Neural progenitor cell (in vitro differentiated cells): Measurements from ENCODE around the gene NKD1. TPM values are rescaled to one million over a fixed set of nuclear protein-coding genes. Genes with fewer than 3 reads are reported as not detected.

Experiments
- DNase-seq: peaks from one replicate; pipeline ENCODE4 v3.0.0-alpha.2; 2016; ENCODE audit warnings: low spot score
- H2AFZ ChIP-seq: fragments of 200-600 bp; sonication (generic); replicated peaks from 2 replicates; pipeline ENCODE4 v1.6.1; 2016; ENCODE audit warnings: antibody characterized with exemption
- H3F3A ChIP-seq: fragments of 200-600 bp; sonication (generic); 2 replicates; pipeline ENCODE4 v1.6.1; 2016; ENCODE audit warnings: antibody characterized with exemption, low read depth
- H3K27ac ChIP-seq: fragments of 200-600 bp; sonication (generic); 2 replicates; pipeline ENCODE4 v1.5.1; 2016; ENCODE audit warnings: mild to moderate bottlenecking
- H3K27me3 ChIP-seq: fragments of 200-600 bp; sonication (generic); 2 replicates; pipeline ENCODE4 v1.6.1; 2016; ENCODE audit warnings: mild to moderate bottlenecking, moderate library complexity
- H3K36me3 ChIP-seq: fragments of 200-600 bp; sonication (generic); 2 replicates; pipeline ENCODE4 v1.5.1; 2016
- H3K4me1 ChIP-seq: fragments of 200-600 bp; sonication (generic); 2 replicates; pipeline ENCODE4 v1.6.1; 2016; ENCODE audit warnings: mixed run types
- H3K4me2 ChIP-seq: fragments of 200-600 bp; sonication (generic); 2 replicates; pipeline ENCODE4 v1.6.1; 2016
- H3K4me3 ChIP-seq: fragments of 200-600 bp; sonication (generic); 2 replicates; pipeline ENCODE4 v1.5.1; 2016
- H3K79me2 ChIP-seq: fragments of 200-600 bp; sonication (generic); 2 replicates; pipeline ENCODE4 v1.6.1; 2016; ENCODE audit warnings: low read depth
- H3K9ac ChIP-seq: fragments of 200-600 bp; sonication (generic); 2 replicates; pipeline ENCODE4 v1.6.1; 2016
- H3K9me3 ChIP-seq: fragments of 200-600 bp; sonication (generic); 2 replicates; pipeline ENCODE4 v1.5.1; 2016; ENCODE audit warnings: low read depth
- H4K20me1 ChIP-seq: fragments of 200-600 bp; sonication (generic); 2 replicates; pipeline ENCODE4 v1.6.1; 2016; ENCODE audit warnings: low read depth
- H3K27ac Mint-ChIP-seq: 3 replicates; pipeline ENCODE4 v1.8.0; 2021; ENCODE audit warnings: mixed read lengths
- H3K27me3 Mint-ChIP-seq: 2 replicates; pipeline ENCODE4 v1.8.0; 2022; ENCODE audit warnings: low read depth, mild to moderate bottlenecking, inconsistent platforms, moderate library complexity, mixed read lengths; ENCODE audit not compliant: insufficient read depth
- H3K36me3 Mint-ChIP-seq: 3 replicates; pipeline ENCODE4 v1.8.0; 2021; ENCODE audit warnings: mixed read lengths
- H3K4me1 Mint-ChIP-seq: 3 replicates; pipeline ENCODE4 v1.8.0; 2021; ENCODE audit warnings: mixed read lengths
- H3K4me3 Mint-ChIP-seq: 3 replicates; pipeline ENCODE4 v1.8.0; 2021; ENCODE audit warnings: mild to moderate bottlenecking, moderate library complexity, mixed read lengths
- H3K9me3 Mint-ChIP-seq: 3 replicates; pipeline ENCODE4 v1.8.0; 2020; ENCODE audit warnings: mixed read lengths
- EZH2 ChIP-seq: fragments of 200-600 bp; sonication (generic); IDR thresholded peaks from 2 replicates; pipeline ENCODE4 v1.6.1; 2017; ENCODE audit warnings: antibody characterized with exemption, mild to moderate bottlenecking, moderate library complexity
- EZH2phosphoT487 ChIP-seq: fragments of 200-600 bp; sonication (generic); IDR thresholded peaks from 2 replicates; pipeline ENCODE4 v1.6.1; 2017; ENCODE audit warnings: antibody characterized with exemption
- total RNA-seq: library from RNA; depleted of rRNA; stranded (reverse); fragments of >200 nt; gene quantifications from 2 replicates; pipeline ENCODE4 v1.2.3, GENCODE V29; 2015; ENCODE audit warnings: low replicate concordance
- TF ChIP-seq, protein P1 (sequence below): fragments of 200-600 bp; sonication (generic); IDR thresholded peaks from 2 replicates; pipeline ENCODE4 v1.5.1; 2017; ENCODE audit warnings: antibody characterized with exemption, mild to moderate bottlenecking

The NKD1 gene
- total RNA-seq, 1 donor from 2014 or later: 5.3 TPM

DNA sequence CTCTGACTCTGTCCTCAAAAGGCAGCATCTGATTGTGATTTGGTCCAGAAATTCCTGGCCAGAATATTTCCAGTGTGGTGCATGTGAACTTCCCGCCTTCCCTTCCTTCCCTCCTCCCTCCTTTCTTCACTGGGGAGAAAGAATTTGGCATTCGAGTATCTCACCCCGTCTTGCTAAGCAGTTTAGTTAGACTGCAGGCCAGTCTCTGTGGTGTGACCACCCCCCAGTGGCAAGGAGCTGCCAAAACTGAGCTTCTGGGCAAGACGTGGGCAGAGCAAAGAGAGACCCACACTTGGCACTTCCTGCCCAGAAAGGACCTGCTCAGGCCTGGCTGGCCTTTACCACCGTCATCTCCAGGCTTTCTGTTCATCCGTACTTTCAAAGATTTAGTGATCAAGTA is 96.5 kb downstream of the NKD1 start:
- peak overlapping the region; percentile 22 for H3K4me3 Mint-ChIP-seq
- DNase-seq: peak; percentile 42
- H3K4me1 Mint-ChIP-seq: peaks cover 44% of the 10 kb centered on the region

DNA sequence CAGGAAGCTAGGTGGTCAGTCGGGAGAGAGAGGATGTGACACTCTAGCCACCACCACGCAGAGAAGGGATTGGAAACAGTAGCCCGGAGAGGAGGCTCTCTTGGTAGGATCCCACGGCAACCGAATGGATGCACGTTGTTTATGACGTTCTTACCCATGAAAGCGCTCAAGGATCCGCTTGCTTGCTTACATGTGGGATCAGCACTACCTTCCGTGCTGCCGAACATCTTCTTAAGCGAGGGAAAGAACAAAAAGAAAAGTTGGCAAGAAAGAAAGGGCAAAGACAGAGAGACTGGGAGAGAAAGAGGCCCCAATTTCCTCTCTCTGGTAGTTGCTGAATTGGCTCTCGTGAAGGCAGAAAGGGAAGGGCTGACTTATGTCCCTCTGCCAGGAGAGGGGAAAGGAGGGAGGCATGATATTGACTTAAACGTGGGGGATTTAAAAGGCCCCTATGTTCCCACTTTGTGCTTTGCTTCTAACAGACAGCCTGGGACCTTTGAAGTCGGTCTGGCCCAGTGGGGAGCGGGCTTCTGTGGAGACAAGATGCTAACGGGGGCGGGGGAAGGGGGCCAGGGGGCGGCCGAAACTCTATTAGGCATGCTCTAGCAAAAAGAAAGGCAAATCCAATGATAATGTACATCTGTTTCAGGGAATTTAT is 97.5 kb downstream of the NKD1 start:
- peak overlapping the region; percentile 28 for H3K4me2 ChIP-seq
- H3K79me2 ChIP-seq: no peaks in the 10 kb centered on the region
- no peak overlapping the region for H3K27ac ChIP-seq
- H3K9me3 Mint-ChIP-seq: no peaks in the 10 kb centered on the region
- H3K27ac Mint-ChIP-seq: peak overlapping the region; percentile 99
- H3K4me3 ChIP-seq: no peak overlapping the region
- H3K4me1 ChIP-seq: peaks cover 15% of the 10 kb centered on the region
- peaks cover 49% of the 10 kb centered on the region for H3K4me1 Mint-ChIP-seq
- H3F3A ChIP-seq: peaks cover 3% of the 10 kb centered on the region
- peak; percentile 58 for DNase-seq
- H3K36me3 Mint-ChIP-seq: peaks cover 32% of the 10 kb centered on the region
- no peaks in the 10 kb centered on the region for H3K36me3 ChIP-seq
- H3K27me3 ChIP-seq: no peaks in the 10 kb centered on the region
- TF ChIP-seq, protein P1, sequence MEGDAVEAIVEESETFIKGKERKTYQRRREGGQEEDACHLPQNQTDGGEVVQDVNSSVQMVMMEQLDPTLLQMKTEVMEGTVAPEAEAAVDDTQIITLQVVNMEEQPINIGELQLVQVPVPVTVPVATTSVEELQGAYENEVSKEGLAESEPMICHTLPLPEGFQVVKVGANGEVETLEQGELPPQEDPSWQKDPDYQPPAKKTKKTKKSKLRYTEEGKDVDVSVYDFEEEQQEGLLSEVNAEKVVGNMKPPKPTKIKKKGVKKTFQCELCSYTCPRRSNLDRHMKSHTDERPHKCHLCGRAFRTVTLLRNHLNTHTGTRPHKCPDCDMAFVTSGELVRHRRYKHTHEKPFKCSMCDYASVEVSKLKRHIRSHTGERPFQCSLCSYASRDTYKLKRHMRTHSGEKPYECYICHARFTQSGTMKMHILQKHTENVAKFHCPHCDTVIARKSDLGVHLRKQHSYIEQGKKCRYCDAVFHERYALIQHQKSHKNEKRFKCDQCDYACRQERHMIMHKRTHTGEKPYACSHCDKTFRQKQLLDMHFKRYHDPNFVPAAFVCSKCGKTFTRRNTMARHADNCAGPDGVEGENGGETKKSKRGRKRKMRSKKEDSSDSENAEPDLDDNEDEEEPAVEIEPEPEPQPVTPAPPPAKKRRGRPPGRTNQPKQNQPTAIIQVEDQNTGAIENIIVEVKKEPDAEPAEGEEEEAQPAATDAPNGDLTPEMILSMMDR: no peak
- TF ChIP-seq EZH2phosphoT487 (no peak), EZH2 (no peak)
- H3K9me3 ChIP-seq: no peaks in the 10 kb centered on the region
- no peaks in the 10 kb centered on the region for H4K20me1 ChIP-seq
- no peak overlapping the region for H3K9ac ChIP-seq
- peaks cover 7% of the 10 kb centered on the region for H3K27me3 Mint-ChIP-seq
- H3K4me3 Mint-ChIP-seq: peak overlapping the region; percentile 65
- peak overlapping the region; percentile 32 for H2AFZ ChIP-seq

More for the DNA sequence above, 96.5 kb downstream of the NKD1 start:
- Mint-ChIP-seq H3K27ac (peak overlapping the region; percentile 99), H3K36me3 (peaks cover 32% of the 10 kb centered on the region), H3K9me3 (no peaks in the 10 kb centered on the region), H3K27me3 (peaks cover 7% of the 10 kb centered on the region)
- no peak overlapping the region for H3K9ac ChIP-seq
- H4K20me1 ChIP-seq: no peaks in the 10 kb centered on the region
- no peaks in the 10 kb centered on the region for H3K9me3 ChIP-seq
- H3K4me1 ChIP-seq: peaks cover 15% of the 10 kb centered on the region
- no peak overlapping the region for H3K27ac ChIP-seq
- no peaks in the 10 kb centered on the region for H3K36me3 ChIP-seq
- H3K27me3 ChIP-seq: no peaks in the 10 kb centered on the region
- no peak overlapping the region for H2AFZ ChIP-seq
- no peak overlapping the region for H3K4me3 ChIP-seq
- TF ChIP-seq EZH2phosphoT487: no peak
- TF ChIP-seq, protein P1: peak; percentile 52
- H3F3A ChIP-seq: peaks cover 3% of the 10 kb centered on the region
- H3K4me2 ChIP-seq: no peak overlapping the region
- H3K79me2 ChIP-seq: no peaks in the 10 kb centered on the region

DNA sequence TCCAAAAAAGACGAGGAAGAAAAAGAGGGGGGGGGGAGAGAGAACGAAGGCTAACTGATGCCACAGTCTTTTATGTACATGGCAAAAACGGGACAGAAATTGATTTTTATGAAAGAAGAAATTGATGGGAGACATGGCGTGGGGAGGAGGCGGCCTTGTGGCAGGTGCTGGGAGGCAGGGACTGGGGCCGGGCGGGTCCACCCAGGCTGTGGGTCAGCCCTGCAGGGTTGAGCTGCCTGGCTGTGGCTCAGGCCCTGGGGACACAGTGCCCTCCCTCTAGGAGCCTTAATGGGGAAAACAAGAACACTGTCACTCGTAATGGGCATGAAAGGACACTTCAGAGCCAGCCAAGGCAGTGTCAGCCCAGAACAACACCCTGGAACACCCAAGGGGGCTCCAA is 98.1 kb downstream of the NKD1 start:
- Mint-ChIP-seq H3K36me3 (peaks cover 30% of the 10 kb centered on the region), H3K27me3 (peaks cover 7% of the 10 kb centered on the region), H3K4me1 (peaks cover 49% of the 10 kb centered on the region), H3K27ac (peak overlapping the region; percentile 38), H3K4me3 (peak overlapping the region; percentile 3), H3K9me3 (no peaks in the 10 kb centered on the region)
- H3K9me3 ChIP-seq: no peaks in the 10 kb centered on the region
- no peaks in the 10 kb centered on the region for H3K36me3 ChIP-seq
- H3K4me1 ChIP-seq: peaks cover 15% of the 10 kb centered on the region
- no peak overlapping the region for H3K4me3 ChIP-seq
- H3K79me2 ChIP-seq: no peaks in the 10 kb centered on the region
- H2AFZ ChIP-seq: no peak overlapping the region
- H3K4me2 ChIP-seq: peak overlapping the region; percentile 28
- H3K27ac ChIP-seq: no peak overlapping the region
- no peak overlapping the region for H3K9ac ChIP-seq
- peaks cover 3% of the 10 kb centered on the region for H3F3A ChIP-seq
- no peaks in the 10 kb centered on the region for H3K27me3 ChIP-seq
- no peak for TF ChIP-seq EZH2
- TF ChIP-seq, protein P1: no peak
- no peak for TF ChIP-seq EZH2phosphoT487
- DNase-seq: no peak
- H4K20me1 ChIP-seq: no peaks in the 10 kb centered on the region
